HG02623 (cell line): ENCODE results near the gene SLC16A8.

Source experiments
- ATAC-seq: cut with Tn5 transposase; IDR thresholded peaks from one replicate; pipeline ENCODE4 v1.9.1; 2021; ENCODE audit warnings: moderate library complexity; ENCODE audit not compliant: unreplicated experiment

The SLC16A8 gene

DNA sequence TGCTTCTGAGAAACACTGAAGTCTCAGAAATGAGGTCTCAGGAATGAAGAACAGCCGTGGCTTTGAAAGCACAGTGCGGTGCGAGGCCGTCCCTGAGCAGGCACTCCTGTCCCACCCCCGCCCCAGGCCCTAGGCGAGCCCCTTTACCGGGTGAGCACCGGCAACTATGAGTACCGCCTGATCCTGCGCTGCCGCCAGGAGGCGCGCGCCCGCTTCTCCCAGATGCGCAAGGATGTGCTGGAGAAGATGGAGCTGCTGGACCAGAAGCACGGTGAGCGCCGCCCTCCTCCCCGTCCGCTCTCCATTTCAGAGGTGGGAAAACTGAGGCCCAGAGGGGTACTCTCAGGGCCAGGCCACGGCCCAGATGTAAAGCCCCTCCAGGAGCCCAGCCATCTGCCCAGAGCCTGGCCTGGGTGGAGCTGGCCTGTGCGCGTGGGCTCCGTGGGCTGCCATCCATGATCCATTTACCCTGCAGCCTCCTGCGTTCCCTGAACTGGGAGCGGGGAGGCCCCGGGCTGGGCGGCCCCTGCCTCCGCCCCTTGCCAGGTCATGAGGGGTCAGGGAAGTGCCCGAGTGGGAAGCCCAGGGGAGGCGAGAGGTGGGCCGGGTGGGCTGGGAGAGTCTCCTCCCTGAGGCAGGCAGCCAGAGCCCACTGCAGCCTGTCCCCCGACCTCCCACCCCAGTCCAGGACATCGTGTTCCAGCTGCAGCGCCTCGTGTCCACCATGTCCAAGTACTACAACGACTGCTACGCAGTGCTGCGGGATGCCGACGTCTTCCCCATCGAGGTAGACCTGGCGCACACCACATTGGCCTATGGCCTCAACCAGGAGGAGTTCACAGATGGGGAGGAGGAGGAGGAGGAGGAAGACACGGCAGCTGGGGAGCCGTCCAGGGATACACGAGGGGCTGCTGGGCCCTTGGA, 9.5 kb downstream of the SLC16A8 start:
- ATAC-seq = no peak

- no peak for ATAC-seq
Observed at GRCh38 chr22:38073150-38074130, 10.5 kb downstream of the SLC16A8 start.

GRCh38 chr22:38072322-38073149, 11.4 kb downstream of the SLC16A8 start:
- no peak for ATAC-seq

- no peak for ATAC-seq
Observed at GRCh38 chr22:38071421-38072321, 12.3 kb downstream of the SLC16A8 start.

DNA sequence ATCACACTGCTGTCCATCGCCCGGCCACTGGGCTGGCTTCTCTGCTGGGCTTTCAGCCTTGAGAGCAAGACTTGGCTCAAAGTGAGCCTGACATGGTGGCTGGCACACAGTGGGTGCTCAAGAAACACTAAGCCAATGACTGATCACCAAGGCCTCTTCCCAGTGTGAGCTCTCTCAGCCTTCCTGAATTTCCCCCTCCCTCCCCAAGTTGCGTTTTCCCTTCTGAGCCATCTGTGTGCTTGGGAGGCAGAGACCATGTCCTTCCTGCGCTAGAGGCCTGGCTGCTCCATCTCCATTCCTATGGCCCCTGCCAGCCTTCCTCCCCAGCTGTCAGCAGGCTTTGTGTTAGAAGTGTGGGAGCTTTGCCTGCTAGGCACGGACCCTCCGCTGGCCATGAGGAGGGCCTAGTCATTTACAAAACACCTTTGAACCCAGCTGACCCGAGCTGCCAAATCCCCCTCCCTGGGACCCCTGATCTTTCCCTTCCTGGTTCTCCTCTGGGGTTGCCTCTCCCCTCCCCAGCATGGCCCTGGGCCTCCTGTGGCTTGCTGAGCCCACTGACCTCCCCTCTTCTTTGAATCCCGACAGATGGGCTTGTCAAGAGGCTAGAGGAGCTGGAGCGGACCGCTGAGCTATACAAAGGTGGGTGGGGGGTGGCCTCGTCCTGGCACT, 13.6 kb downstream of the SLC16A8 start:
- ATAC-seq = no peak

DNA sequence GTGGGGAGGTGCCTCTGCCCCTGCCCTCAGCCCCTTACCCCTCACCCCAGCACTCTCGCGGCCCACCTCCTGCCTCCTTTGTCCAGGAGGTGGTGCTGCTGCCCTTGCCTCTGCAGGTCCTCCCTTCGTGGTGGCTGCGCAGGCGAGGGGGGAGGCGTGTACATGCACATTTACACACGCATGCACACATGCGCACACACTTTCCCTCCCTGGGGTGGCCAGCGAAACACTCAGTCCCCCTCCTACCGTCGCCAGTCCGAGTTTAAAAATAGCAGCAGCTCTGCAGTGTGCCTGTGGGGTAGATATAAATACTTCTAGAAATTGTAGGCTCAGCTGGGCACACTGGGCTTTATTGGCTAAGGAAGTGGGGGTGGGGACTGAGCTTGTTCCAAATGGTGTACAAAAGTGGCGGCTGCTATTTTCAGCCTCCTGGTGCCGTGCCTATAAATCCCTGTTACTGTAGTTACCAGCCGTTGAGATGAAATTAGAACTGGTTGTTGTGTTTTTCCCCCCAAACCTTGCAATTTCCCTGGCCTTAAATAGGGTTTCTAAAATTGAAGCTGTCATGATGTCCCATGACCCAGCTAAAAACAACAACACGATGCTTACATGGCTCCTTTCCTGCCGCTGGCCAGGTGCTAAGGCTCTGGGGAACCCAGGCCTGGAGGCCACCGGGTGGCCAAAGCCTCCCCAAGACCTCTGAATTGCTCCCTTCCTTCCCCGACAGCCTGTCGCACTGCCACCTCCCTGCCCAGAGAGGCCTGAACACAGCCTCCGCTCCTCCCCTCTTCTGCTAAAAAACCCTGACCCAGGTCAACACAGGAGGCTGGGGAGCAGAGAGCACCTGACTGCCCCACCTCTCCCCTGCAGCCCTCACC, 14.4 kb downstream of the SLC16A8 start:
- no peak for ATAC-seq

DNA sequence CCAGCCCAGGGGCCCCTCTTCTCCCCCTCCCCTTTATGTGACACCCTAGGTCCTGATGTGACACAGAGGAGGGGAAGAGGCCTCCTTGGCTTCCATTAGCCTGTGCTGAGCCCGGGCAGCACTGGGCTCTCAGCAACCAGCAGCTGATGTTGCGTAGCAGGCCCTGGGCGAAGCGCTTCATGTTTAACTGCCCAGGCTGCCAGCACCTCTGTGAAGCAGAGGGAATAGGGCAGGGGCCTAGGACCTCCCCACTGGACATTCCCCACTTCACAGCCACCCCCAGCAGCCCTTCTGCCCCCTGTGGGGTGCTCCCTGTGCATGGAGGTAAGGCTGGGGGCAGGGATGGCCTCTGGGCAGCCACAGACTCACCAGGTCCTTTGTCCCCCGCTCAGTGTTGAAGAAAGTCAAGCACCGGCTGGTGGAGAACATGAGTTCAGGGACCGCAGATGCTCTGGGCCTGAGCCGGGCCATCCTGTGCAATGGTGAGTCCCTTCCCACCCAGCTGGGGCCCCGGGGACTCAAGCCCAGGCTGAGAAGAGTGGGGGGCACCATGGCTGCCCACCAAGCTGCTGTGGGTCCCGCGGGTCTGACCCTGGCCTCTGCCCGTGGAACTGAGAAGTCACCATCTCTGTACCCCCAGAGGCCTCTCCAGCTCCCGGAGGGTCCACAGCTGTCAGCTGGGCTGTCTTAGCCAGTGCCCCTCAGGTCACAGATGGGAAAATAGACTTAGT, 15.2 kb downstream of the SLC16A8 start:
- ATAC-seq = no peak

GRCh38 chr22:38067761-38068360, 16.1 kb downstream of the SLC16A8 start:
- ATAC-seq = no peak

DNA sequence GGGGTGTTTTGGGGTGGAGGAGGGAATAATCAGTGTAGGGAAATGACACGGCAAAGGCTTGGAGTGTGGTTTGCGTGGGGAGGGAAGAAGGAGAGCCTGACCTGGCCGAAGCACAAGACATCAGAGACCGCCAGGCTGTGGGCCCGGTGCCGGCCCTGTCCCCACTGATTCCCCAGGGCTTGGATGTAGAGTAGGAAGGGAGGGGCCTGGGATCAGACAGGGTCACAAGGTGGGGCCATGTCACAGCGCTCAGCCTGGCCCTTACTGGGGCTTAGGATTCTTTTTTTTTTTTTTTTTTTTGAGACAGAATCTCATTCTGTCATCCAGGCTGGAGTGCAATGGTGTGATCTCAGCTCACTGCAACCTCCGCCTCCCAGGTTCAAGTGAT, 17.0 kb downstream of the SLC16A8 start:
- no peak for ATAC-seq

DNA sequence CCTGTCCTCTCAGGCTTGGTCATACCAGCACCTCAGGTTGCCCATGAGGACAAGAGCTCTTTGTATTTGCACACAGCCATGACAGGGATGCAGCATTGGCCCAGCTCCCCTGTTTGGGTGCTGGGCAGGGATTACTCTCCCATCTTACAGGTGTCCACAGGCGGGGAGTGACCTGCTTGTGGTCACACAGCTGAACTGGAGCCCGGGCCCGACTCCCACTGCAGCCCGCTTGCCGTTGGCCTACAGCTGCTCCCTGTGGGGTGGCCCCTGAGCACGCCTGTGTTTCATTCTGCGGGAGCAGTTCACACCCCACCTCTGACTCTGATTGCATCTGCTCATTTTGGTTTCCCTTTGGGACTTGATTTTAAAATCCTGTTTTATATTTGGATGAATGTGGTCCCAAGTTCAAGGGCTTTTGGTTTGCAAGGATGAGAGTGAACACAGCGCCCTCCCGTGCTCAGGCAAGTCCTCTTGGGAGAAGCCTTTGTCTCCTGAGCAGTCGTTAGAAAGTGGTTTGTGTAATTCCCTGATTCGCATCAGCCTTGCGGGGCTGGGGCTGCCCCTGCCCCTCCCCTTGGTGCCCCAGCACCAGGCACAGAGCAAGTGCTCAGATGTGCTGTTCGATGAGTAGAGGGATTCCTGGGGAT, 17.5 kb downstream of the SLC16A8 start:
- ATAC-seq = no peak

DNA sequence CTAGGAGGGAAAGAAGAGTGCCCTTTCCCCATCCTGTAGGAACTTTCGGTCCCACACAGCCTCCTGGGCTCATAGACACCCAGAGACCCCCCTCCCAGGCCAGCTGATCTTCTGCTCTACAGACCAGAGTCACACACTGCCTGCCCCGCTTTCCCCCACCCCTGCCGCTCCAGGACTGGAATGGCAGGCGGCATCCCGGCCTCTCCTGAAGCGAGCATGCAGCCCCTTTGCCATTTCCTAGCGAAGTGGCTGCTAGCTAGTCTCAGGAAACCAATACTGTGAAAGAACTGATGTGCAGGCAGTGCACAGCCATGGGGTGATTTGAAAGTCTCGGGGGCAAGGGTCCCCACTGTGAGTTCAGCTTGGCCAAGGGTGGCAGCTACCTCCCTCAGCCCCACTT, 18.4 kb downstream of the SLC16A8 start:
- ATAC-seq = no peak

DNA sequence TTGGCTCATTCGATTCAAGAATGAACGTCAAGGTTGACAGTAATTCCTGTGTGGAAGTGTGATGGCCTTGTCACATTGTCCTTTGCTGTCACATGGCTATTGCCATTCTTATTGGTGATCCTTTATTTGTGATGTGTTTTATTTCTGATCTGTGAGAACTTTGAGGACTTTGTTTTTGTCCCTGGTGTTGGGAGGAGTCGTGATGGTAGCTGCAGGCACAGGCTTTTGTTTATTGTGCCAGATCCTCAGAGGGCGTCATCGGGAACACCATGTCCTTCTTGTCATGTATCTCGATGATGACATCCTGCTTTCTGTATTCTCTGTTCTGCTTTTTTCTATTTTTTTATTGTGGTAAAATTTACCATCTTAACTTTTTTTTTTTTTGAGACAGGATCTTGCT, 21.2 kb downstream of the SLC16A8 start:
- no peak for ATAC-seq

DNA sequence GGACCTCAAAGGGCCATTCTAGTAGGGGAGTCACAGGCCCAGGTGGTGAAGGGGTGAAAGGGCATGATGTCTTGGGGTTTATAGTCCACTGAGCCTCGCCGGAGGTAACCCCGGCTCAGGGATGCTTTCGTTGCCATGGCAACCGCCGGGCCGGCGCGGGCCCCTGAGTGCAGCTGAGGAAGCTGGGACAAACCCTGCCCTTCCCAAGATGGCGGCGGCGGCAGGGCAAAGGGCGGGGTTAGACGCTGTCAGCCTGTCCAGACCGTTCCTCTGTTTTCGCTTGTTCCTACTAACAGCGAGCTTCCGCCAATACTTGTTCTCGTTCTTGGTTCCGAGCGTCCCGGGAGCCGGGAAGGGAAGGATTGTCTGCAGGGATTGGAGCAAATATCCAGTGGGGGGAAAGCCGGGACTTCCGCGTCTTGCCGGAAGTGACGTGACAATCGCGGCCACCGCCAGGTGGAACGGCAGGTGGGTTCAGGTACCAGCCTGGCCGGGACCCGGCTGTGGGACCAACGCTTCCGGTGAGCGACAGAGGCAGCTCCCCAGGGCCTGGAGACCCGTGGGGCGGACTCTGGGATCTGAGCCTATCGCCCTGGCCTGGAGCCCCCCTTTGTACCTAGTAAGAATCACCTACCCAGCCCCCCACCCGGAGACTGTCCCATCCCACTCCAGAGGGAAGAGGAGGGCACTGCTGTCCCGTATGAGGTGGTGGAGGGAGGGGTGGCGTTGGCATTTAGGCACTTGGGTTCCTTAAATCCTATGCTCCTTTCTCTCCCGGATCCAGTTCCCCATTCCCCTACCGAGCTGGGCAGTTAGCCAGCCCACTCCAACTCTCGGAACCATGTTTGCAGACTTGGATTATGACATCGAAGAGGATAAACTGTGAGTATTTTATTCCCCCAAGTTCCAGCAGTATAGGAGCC, 26.8 kb downstream of the SLC16A8 start, which contains the start of gene PICK1:
Gene PICK1 (plus strand): TSS at position 436 of the 923 bp plus-strand sequence. CDS start 406 bp downstream, at position 842.
- ATAC-seq = no peak

DNA sequence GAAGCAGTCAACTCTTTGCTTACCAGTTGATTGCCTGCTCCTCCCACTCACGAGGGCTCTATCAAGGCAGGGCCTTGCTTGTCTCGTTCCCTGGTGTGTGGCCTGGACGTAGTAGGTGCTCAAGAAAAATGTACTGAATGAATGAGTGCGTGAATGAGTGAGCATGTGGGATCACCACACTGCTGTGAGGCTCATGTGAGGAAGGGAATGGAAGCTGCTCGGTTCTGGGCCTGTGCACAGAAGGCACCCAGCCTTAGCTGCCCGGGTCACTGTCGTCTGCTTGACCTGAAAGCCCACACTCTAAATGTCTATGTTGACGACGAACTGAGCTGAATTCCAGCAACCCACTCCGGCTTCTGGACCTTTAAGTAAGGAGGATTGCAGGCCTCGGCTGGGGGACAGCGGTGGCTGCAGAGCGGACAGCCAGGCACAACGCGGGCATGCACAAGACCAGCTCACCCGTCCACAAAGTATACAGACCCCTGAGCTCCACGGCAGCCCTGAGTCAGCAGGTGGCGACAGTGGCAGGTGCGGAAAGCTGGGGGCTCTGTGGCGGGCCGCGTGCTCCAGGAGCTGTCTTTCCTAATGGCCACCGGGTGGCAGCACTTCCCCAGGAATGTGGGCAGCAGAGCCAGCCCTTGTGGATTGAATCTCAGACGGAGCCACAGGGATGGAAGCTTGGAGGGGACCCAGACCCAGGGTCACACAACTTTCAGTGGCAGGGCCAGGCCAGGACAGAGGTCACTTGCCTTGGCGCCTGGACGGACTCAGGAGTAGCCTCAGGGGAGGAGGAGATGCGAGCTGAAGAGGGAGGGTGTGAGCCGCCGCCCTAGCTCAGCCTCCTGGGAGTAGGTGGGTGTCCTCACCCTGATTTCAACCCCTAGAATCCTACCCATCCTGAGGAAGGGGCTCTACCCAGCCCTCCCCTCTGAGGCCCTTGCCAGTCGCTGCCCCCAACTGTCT, 31.8 kb downstream of the SLC16A8 start:
- ATAC-seq = peak; percentile 41
